DOHH2 (cell line): ENCODE results near the gene WDR49.

Experiments
- H3F3A ChIP-seq: fragments of 200-600 bp; sonication (generic), shearing (Covaris generic); 2 replicates; pipeline ENCODE4 v1.6.0; 2016; ENCODE audit warnings: antibody characterized with exemption, mild to moderate bottlenecking; ENCODE audit not compliant: control insufficient read depth, insufficient read depth
- H3K27ac ChIP-seq: fragments of 200-600 bp; sonication (generic); 2 replicates; pipeline ENCODE4 v1.5.1; 2014; ENCODE audit warnings: low read depth, mild to moderate bottlenecking, low read length, moderate library complexity
- H3K27me3 ChIP-seq: fragments of 200-600 bp; sonication (generic); 2 replicates; pipeline ENCODE4 v1.6.1; 2014; ENCODE audit warnings: mild to moderate bottlenecking, low read length, mixed read lengths; ENCODE audit not compliant: control insufficient read depth
- H3K36me3 ChIP-seq: fragments of 200-600 bp; sonication (generic); 2 replicates; pipeline ENCODE4 v1.6.1; 2014; ENCODE audit warnings: mild to moderate bottlenecking, low read length, moderate library complexity, mixed read lengths; ENCODE audit not compliant: control insufficient read depth
- H3K4me1 ChIP-seq: fragments of 200-600 bp; sonication (generic); 2 replicates; pipeline ENCODE4 v1.6.1; 2014; ENCODE audit warnings: mild to moderate bottlenecking, low read length, mixed read lengths; ENCODE audit not compliant: control insufficient read depth
- H3K4me2 ChIP-seq: fragments of 200-600 bp; sonication (generic); 2 replicates; pipeline ENCODE4 v1.6.0; 2014; ENCODE audit warnings: mild to moderate bottlenecking, low read length, moderate library complexity
- H3K4me3 ChIP-seq: fragments of 200-600 bp; sonication (generic); 2 replicates; pipeline ENCODE4 v1.5.1; 2014; ENCODE audit warnings: mild to moderate bottlenecking, low read length, mixed read lengths
- H3K79me2 ChIP-seq: fragments of 200-600 bp; sonication (generic); 2 replicates; pipeline ENCODE4 v1.6.1; 2014; ENCODE audit warnings: mild to moderate bottlenecking, low read length, mixed read lengths; ENCODE audit not compliant: control insufficient read depth
- H3K9me2 ChIP-seq: fragments of 200-600 bp; sonication (generic); replicated peaks from 2 replicates; pipeline ENCODE4 v1.6.1; 2014; ENCODE audit warnings: mild to moderate bottlenecking, low read length, mixed read lengths; ENCODE audit not compliant: control insufficient read depth
- H3K9me3 ChIP-seq: fragments of 200-600 bp; sonication (generic); 2 replicates; pipeline ENCODE4 v1.6.1; 2014; ENCODE audit warnings: antibody characterized with exemption, low read length, mixed read lengths; ENCODE audit not compliant: control insufficient read depth, insufficient read depth
- H4K20me1 ChIP-seq: fragments of 200-600 bp; sonication (generic); 2 replicates; pipeline ENCODE4 v1.6.0; 2014; ENCODE audit warnings: low read depth, mild to moderate bottlenecking, antibody characterized with exemption, low read length, moderate library complexity; ENCODE audit not compliant: control insufficient read depth, insufficient read depth
- EZH2phosphoT487 ChIP-seq: fragments of 200-600 bp; sonication (generic); IDR thresholded peaks from 2 replicates; pipeline ENCODE4 v1.6.1; 2017; ENCODE audit warnings: borderline replicate concordance, mild to moderate bottlenecking, antibody characterized with exemption, low read length, moderate library complexity, mixed read lengths
- TF ChIP-seq, protein P1 (sequence below): fragments of 200-600 bp; sonication (generic); IDR thresholded peaks from one replicate; pipeline ENCODE4 v1.5.1; 2014; ENCODE audit warnings: antibody characterized with exemption, mild to moderate bottlenecking, low read depth, low read length; ENCODE audit not compliant: poor library complexity, severe bottlenecking

Gene WDR49

DNA sequence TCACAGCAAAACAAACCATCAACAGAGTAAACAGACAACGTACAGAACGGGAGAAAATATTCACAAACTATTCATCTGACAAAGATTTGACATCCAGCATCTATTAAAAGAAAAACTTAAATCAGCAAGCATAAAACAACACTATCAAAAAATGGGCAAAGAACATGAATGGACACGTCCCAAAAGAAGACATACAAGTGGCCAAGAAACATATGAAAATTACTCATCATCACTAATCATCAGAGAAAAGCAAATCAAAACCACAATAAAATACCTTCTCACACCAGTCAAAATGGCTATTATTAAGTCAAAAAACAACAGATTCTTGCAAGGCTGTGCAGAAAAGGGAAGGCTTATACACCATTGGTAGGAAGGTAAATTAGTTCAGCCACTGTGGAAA lies 166.2 kb downstream of the WDR49 start:
- no peaks in the 10 kb centered on the region for H3F3A ChIP-seq
- H3K27ac ChIP-seq: no peak overlapping the region
- H4K20me1 ChIP-seq: no peaks in the 10 kb centered on the region
- H3K4me1 ChIP-seq: peaks cover 25% of the 10 kb centered on the region
- H3K79me2 ChIP-seq: no peaks in the 10 kb centered on the region
- no peak for TF ChIP-seq EZH2phosphoT487
- TF ChIP-seq, protein P1, sequence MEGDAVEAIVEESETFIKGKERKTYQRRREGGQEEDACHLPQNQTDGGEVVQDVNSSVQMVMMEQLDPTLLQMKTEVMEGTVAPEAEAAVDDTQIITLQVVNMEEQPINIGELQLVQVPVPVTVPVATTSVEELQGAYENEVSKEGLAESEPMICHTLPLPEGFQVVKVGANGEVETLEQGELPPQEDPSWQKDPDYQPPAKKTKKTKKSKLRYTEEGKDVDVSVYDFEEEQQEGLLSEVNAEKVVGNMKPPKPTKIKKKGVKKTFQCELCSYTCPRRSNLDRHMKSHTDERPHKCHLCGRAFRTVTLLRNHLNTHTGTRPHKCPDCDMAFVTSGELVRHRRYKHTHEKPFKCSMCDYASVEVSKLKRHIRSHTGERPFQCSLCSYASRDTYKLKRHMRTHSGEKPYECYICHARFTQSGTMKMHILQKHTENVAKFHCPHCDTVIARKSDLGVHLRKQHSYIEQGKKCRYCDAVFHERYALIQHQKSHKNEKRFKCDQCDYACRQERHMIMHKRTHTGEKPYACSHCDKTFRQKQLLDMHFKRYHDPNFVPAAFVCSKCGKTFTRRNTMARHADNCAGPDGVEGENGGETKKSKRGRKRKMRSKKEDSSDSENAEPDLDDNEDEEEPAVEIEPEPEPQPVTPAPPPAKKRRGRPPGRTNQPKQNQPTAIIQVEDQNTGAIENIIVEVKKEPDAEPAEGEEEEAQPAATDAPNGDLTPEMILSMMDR: no peak
- no peaks in the 10 kb centered on the region for H3K9me3 ChIP-seq
- no peaks in the 10 kb centered on the region for H3K27me3 ChIP-seq
- H3K36me3 ChIP-seq: no peaks in the 10 kb centered on the region
- H3K4me2 ChIP-seq: no peak overlapping the region
- H3K9me2 ChIP-seq: no peaks in the 10 kb centered on the region
- H3K4me3 ChIP-seq: no peak overlapping the region

DNA sequence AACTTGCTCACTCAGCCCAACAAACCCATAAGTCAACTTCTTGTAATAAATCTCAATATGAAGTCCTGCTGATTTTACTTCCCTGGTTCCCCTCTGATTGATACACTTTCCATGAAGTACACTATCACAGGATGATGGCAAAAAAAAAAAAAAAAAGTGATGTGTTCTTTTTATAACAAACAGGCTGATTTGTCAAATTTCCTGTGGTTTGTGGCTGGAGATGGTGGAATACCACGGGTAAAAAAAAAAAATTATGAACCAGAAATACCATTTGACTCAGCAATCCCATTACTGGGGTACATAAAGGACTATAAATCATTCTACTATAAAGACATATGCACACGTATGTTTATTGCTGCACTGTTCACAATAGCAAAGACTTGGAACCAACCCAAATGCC lies 169.2 kb downstream of the WDR49 start:
- Histone ChIP-seq H3K9me3 (no peaks in the 10 kb centered on the region), H3K36me3 (no peaks in the 10 kb centered on the region), H3K79me2 (no peaks in the 10 kb centered on the region), H3K27ac (no peak overlapping the region), H3F3A (no peaks in the 10 kb centered on the region), H4K20me1 (no peaks in the 10 kb centered on the region), H3K9me2 (no peaks in the 10 kb centered on the region), H3K27me3 (no peaks in the 10 kb centered on the region), H3K4me2 (no peak overlapping the region), H3K4me1 (peaks cover 3% of the 10 kb centered on the region), H3K4me3 (no peak overlapping the region)
- TF ChIP-seq, protein P1: no peak

DNA sequence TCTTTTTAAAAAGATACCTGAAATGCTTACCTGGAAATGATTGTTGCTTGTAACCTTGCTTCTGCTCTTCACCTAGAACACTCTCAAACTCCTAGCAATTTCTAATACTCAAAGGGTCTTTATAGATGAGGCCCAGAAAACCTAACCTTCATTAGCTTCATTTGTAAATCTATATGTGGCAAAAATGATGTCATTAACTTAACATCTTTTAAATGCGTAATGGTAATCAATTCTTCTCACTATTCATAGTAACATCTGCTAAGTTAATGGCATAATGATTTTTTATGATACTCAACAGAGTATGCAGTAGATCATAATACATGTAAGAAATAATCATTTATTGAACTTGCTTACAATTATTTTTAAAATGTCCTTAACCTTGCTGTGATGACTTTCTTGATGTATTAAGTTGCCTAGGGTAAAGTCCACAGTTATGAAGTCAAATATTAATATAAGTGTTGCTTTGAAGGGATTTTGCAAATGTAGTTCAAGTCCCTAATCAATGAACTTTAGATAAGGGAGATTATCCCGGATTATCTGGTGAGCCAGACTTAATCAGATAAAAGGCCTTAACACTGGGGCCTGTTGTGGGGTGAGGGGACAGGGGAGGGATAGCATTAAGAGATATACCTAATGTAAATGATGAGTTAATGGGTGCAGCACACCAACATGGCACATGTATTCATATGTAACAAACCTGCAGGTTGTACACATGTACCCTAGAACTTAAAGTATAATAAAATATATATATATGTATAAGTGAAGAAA lies 169.8 kb downstream of the WDR49 start:
- TF ChIP-seq, protein P1: no peak
- TF ChIP-seq EZH2phosphoT487: no peak
- H3K9me3 ChIP-seq: no peaks in the 10 kb centered on the region
- no peaks in the 10 kb centered on the region for H3K4me1 ChIP-seq
- no peaks in the 10 kb centered on the region for H3K79me2 ChIP-seq
- no peak overlapping the region for H3K4me3 ChIP-seq
- H3K27me3 ChIP-seq: no peaks in the 10 kb centered on the region
- no peaks in the 10 kb centered on the region for H3F3A ChIP-seq
- H3K27ac ChIP-seq: no peak overlapping the region
- H4K20me1 ChIP-seq: no peaks in the 10 kb centered on the region
- no peaks in the 10 kb centered on the region for H3K36me3 ChIP-seq
- H3K9me2 ChIP-seq: no peaks in the 10 kb centered on the region
- H3K4me2 ChIP-seq: no peak overlapping the region
